Vagina (tissue), 2 donors: ENCODE data around the gene CFAP61. TPM values are rescaled to one million over a fixed set of nuclear protein-coding genes. Genes with fewer than 3 reads are reported as not detected.

ENCODE experiments used
- DNase-seq, 2 donors: peaks; one replicate each; pipeline ENCODE4 v3.0.0-alpha.2; 2017; ENCODE audit errors: extremely low spot score in 2 of 2
- H3K27ac ChIP-seq: fragments of 200-600 bp; sonication (generic); one replicate; pipeline ENCODE4 v1.5.1; 2019
- H3K27me3 ChIP-seq: fragments of 200-600 bp; sonication (generic); one replicate; pipeline ENCODE4 v1.5.1; 2019
- H3K36me3 ChIP-seq, 2 donors: fragments of 200-600 bp; sonication (generic); one replicate each; pipeline ENCODE4 v1.5.1; 2017 to 2019
- H3K4me1 ChIP-seq: fragments of 200-600 bp; sonication (generic); one replicate; pipeline ENCODE4 v1.5.1; 2019
- H3K4me3 ChIP-seq, 2 donors: fragments of 200-600 bp; sonication (generic); 1 replicate in 1 of 2; 2 replicates in 1 of 2; pipeline ENCODE4 v1.5.1; 2016 to 2019
- H3K9me3 ChIP-seq: fragments of 200-600 bp; sonication (generic); one replicate; pipeline ENCODE4 v1.5.1; 2019
- POLR2A ChIP-seq, 2 donors: fragments of 450-650 bp; IDR thresholded peaks; one replicate each; pipeline ENCODE4 v1.6.1; 2017; ENCODE audit warnings: antibody characterized with exemption in 2 of 2, mild to moderate bottlenecking in 2 of 2, moderate library complexity in 2 of 2
- POLR2AphosphoS5 ChIP-seq, 2 donors: sonication (generic); formaldehyde crosslinking; IDR thresholded peaks; one replicate each; pipeline ENCODE4 v1.9.0; 2017; ENCODE audit warnings: antibody characterized with exemption in 2 of 2, mild to moderate bottlenecking in 2 of 2, low read depth in 1 of 2; ENCODE audit not compliant: insufficient read depth in 1 of 2
- intact Hi-C: fragments of 100-400 bp; cut with DNase I; formaldehyde crosslinking; loops from one replicate; pipeline ENCODE4 v1.15.1; 2023
- total RNA-seq: library from RNA; depleted of rRNA; stranded (reverse); fragments of >200 nt; gene quantifications from one replicate; pipeline ENCODE4 v1.2.3, GENCODE V29; 2016
- TF ChIP-seq, protein P1 (sequence below), 3 experiments: fragments of 450-650 bp in 2 of 3; fragments of 200-600 bp in 1 of 3; sonication (generic) in 1 of 3; IDR thresholded peaks; one replicate each; pipeline ENCODE4 v1.5.1; 2017 to 2019; ENCODE audit warnings: antibody characterized with exemption in 3 of 3, mild to moderate bottlenecking in 2 of 3, moderate library complexity in 2 of 3

CFAP61 gene
- total RNA-seq, 1 donor from 2014 or later = 1.5 TPM

GRCh38 chr20:20139403-20139802 is 87.1 kb downstream of the CFAP61 start:
- TF ChIP-seq POLR2A (IDR thresholded peaks at IDR 0.05) (no peak), POLR2AphosphoS5 (IDR thresholded peaks at IDR 0.05; ENCODE audit: insufficient read depth in 1 of 2, low read depth in 1 of 2) (no peak)
- TF ChIP-seq, protein P1, sequence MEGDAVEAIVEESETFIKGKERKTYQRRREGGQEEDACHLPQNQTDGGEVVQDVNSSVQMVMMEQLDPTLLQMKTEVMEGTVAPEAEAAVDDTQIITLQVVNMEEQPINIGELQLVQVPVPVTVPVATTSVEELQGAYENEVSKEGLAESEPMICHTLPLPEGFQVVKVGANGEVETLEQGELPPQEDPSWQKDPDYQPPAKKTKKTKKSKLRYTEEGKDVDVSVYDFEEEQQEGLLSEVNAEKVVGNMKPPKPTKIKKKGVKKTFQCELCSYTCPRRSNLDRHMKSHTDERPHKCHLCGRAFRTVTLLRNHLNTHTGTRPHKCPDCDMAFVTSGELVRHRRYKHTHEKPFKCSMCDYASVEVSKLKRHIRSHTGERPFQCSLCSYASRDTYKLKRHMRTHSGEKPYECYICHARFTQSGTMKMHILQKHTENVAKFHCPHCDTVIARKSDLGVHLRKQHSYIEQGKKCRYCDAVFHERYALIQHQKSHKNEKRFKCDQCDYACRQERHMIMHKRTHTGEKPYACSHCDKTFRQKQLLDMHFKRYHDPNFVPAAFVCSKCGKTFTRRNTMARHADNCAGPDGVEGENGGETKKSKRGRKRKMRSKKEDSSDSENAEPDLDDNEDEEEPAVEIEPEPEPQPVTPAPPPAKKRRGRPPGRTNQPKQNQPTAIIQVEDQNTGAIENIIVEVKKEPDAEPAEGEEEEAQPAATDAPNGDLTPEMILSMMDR (IDR thresholded peaks at IDR 0.05) = no peak
- no peak overlapping the region for H3K4me3 ChIP-seq
- no peak for DNase-seq
- H3K27me3 ChIP-seq = no peaks in the 10 kb centered on the region
- intact Hi-C loops = no loop called here
- H3K27ac ChIP-seq = no peak overlapping the region
- H3K4me1 ChIP-seq = no peaks in the 10 kb centered on the region
- no peaks in the 10 kb centered on the region for H3K9me3 ChIP-seq
- H3K36me3 ChIP-seq = no peaks in the 10 kb centered on the region

DNA sequence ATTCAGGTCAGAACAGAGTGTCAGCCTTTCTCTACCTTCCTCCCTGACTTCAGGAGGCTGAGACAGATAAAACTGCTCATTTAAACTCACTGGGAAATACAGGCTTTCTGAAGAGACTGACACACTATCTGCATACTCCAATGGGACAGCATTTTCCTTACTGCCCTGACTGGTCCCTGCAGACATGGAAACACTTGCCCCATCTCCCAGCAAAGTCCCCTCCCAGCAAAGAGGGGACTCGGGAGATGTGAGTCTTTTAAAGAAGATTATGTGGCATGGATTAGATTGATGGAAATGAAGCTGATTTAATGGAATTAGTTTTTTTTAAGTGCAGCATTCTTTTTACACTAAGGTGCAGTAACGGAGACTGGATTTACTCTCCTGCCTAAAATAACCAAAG is 90.8 kb downstream of the CFAP61 start:
- Histone ChIP-seq H3K4me1 (no peaks in the 10 kb centered on the region), H3K9me3 (no peaks in the 10 kb centered on the region), H3K4me3 (no peak overlapping the region), H3K36me3 (no peaks in the 10 kb centered on the region), H3K27me3 (no peaks in the 10 kb centered on the region), H3K27ac (no peak overlapping the region)
- intact Hi-C loops = no loop called here
- TF ChIP-seq POLR2A (IDR thresholded peaks at IDR 0.05) (no peak), POLR2AphosphoS5 (IDR thresholded peaks at IDR 0.05; ENCODE audit: insufficient read depth in 1 of 2, low read depth in 1 of 2) (no peak)
- TF ChIP-seq, protein P1 (IDR thresholded peaks at IDR 0.05) = no peak
- DNase-seq = no peak

DNA sequence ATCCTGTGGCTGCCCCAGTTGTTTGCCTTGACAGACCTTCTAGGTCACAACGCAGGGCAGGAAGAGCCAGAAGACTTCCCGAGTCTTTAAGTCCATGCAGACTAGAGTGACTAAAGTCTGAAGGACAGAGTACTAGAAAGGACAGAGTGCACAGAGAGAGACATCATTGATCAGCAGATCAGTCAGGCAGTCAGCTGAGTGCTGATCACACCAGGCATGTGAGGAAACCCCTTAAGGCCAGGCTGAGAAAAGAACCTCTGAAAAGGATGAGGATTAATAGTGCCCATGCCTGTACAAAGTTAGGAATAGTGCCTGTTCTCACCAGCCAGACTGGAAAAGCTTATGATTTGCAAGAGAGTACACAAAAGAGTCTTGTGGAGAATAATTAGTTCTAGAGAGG is 91.3 kb downstream of the CFAP61 start:
- Histone ChIP-seq H3K9me3 (no peaks in the 10 kb centered on the region), H3K4me1 (no peaks in the 10 kb centered on the region), H3K27me3 (no peaks in the 10 kb centered on the region), H3K4me3 (no peak overlapping the region), H3K36me3 (no peaks in the 10 kb centered on the region), H3K27ac (no peak overlapping the region)
- DNase-seq = no peak
- TF ChIP-seq, protein P1 (IDR thresholded peaks at IDR 0.05) = no peak
- no peak for TF ChIP-seq POLR2A (IDR thresholded peaks at IDR 0.05)
- no peak for TF ChIP-seq POLR2AphosphoS5 (IDR thresholded peaks at IDR 0.05; ENCODE audit: insufficient read depth in 1 of 2, low read depth in 1 of 2)
- intact Hi-C loops = no loop called here

- H3K27ac ChIP-seq = no peak overlapping the region
- TF ChIP-seq POLR2AphosphoS5 (IDR thresholded peaks at IDR 0.05; ENCODE audit: insufficient read depth in 1 of 2, low read depth in 1 of 2) = no peak
- TF ChIP-seq, protein P1 (IDR thresholded peaks at IDR 0.05) = no peak
- no peak for TF ChIP-seq POLR2A (IDR thresholded peaks at IDR 0.05)
- intact Hi-C loops = no loop called here
- no peaks in the 10 kb centered on the region for H3K4me1 ChIP-seq
- no peak for DNase-seq
- no peaks in the 10 kb centered on the region for H3K27me3 ChIP-seq
- H3K9me3 ChIP-seq = no peaks in the 10 kb centered on the region
- no peaks in the 10 kb centered on the region for H3K36me3 ChIP-seq
- no peak overlapping the region for H3K4me3 ChIP-seq
Observed at GRCh38 chr20:20148779-20149178, 96.4 kb downstream of the CFAP61 start.

DNA sequence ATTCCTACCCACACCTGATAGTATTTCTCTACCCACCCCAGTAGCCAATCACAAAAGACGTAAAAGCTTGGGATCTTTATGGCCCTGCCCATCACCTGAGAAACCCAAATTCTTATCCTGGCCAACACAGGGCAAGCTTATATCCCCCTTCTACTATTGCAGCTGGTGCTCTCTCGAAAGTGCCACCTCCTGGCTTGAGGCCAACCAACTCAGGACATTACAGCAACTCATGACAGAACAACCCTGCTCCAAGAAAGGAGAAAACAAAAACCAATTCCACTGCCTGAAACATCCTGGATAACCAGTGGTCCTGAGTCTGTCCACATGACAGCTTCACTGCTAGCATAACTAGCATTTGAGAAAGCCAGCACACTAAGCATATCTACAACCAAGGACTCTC is 97.9 kb downstream of the CFAP61 start:
- H3K36me3 ChIP-seq = no peaks in the 10 kb centered on the region
- TF ChIP-seq POLR2AphosphoS5 (IDR thresholded peaks at IDR 0.05; ENCODE audit: insufficient read depth in 1 of 2, low read depth in 1 of 2) = no peak
- H3K4me3 ChIP-seq = no peak overlapping the region
- intact Hi-C loops = loop anchor here (10.0 kb wide), 1 partner anchor 605 kb away; no protein-coding TSS in a partner anchor
- H3K27me3 ChIP-seq = no peaks in the 10 kb centered on the region
- no peak overlapping the region for H3K27ac ChIP-seq
- H3K9me3 ChIP-seq = no peaks in the 10 kb centered on the region
- no peak for DNase-seq
- H3K4me1 ChIP-seq = no peaks in the 10 kb centered on the region
